ENCODE results near the gene SERPINA5. TPM values are rescaled to one million over a fixed set of nuclear protein-coding genes. Genes with fewer than 3 reads are reported as not detected.

SERPINA5 gene
- total RNA-seq, 1 experiment from 2014 or later: 1.5 TPM

- Mint-ChIP-seq H3K27ac (no peak overlapping the region), H3K27me3 (ENCODE audit: low read depth) (no peaks in the 10 kb centered on the region; the same call in 1 of the 2 replicates), H3K4me3 (no peak overlapping the region), H3K4me1 (peaks cover 32% of the 10 kb centered on the region), H3K36me3 (no peaks in the 10 kb centered on the region), H3K9me3 (peaks cover 6% of the 10 kb centered on the region)
- no peak for TF ChIP-seq ZNF423 (CRISPR knock-in tag; IDR thresholded peaks at IDR 0.05)
- TF ChIP-seq FOXP4 (CRISPR knock-in tag; IDR thresholded peaks at IDR 0.05): no peak
- TF ChIP-seq PRDM15 (CRISPR knock-in tag; IDR thresholded peaks at IDR 0.05): no peak
- TF ChIP-seq ZNF263 (CRISPR knock-in tag; IDR thresholded peaks at IDR 0.05; ENCODE audit: low read depth): no peak
- no peak for TF ChIP-seq ZNF138 (CRISPR knock-in tag; conservative IDR thresholded peaks at IDR 0.05)
- TF ChIP-seq NR2C2 (CRISPR knock-in tag; IDR thresholded peaks at IDR 0.05): no peak
- ChIA-PET POLR2A (no interaction called here), CTCF (interaction anchor here (2.0 to 3.4 kb wide), 2 partner anchors 114 to 124 kb away, joined by 16 to 32 read pairs; no protein-coding TSS in a partner anchor)
- DNase-seq (ENCODE audit: low spot score) (no peak), ATAC-seq (no peak)
Measured at GRCh38 chr14:94547726-94548125, 33.5 kb upstream of the SERPINA5 start.

GRCh38 chr14:94548131-94548998, 32.9 kb upstream of the SERPINA5 start:
- Mint-ChIP-seq H3K27me3 (ENCODE audit: low read depth) (no peaks in the 10 kb centered on the region; the same call in 1 of the 2 replicates), H3K9me3 (peaks cover 13% of the 10 kb centered on the region), H3K36me3 (no peaks in the 10 kb centered on the region), H3K4me3 (no peak overlapping the region), H3K27ac (no peak overlapping the region), H3K4me1 (peaks cover 32% of the 10 kb centered on the region)
- TF ChIP-seq GTF2I (CRISPR knock-in tag; conservative IDR thresholded peaks at IDR 0.05): 0 out of 2 replicates have a peak, but pooled peaks have one; percentile 15
- no peak for TF ChIP-seq TEAD4 (CRISPR knock-in tag; IDR thresholded peaks at IDR 0.05)
- TF ChIP-seq GABPB1 (CRISPR knock-in tag; IDR thresholded peaks at IDR 0.05): 0 out of 2 replicates have a peak, but pooled peaks have one; percentile 16
- no peak for TF ChIP-seq ATF1 (CRISPR knock-in tag; IDR thresholded peaks at IDR 0.05)
- no peak for TF ChIP-seq ZBTB43 (CRISPR knock-in tag; IDR thresholded peaks at IDR 0.05)
- TF ChIP-seq TCF7 (CRISPR knock-in tag; IDR thresholded peaks at IDR 0.05; ENCODE audit: low read depth): no peak
- POLR2A ChIA-PET: interaction anchor here (1.2 kb wide), 1 partner anchor 62 kb away, joined by 4 read pairs; no protein-coding TSS in a partner anchor
- ATAC-seq (no peak), DNase-seq (ENCODE audit: low spot score) (no peak)
- CTCF ChIA-PET: interaction anchor here (0.5 to 2.7 kb wide), 34 partner anchors 9 to 1891 kb away, joined by 3 to 90 read pairs (median 4); partner anchors contain the start of gene SERPINA5

All from WTC11 (cell line).